Stimulated activated CD8-positive, alpha-beta memory T cell treated with anti-CD3 and anti-CD28 coated beads, Interleukin-7, amount 100 ng/mL, for 48 hours (primary cell): ENCODE data around the gene FBXW9.
"Not testable (repeated sequence)": the region's sequence is repeated elsewhere in the genome, so short reads cannot be mapped to it uniquely, and the experiment has no call there.

Experiments used
- DNase-seq, 2 donors: peaks; one replicate each; pipeline ENCODE4 v3.0.0-alpha.2; 2020; ENCODE audit warnings: low read depth in 1 of 2; ENCODE audit errors: extremely low read depth in 1 of 2

Gene FBXW9

DNA sequence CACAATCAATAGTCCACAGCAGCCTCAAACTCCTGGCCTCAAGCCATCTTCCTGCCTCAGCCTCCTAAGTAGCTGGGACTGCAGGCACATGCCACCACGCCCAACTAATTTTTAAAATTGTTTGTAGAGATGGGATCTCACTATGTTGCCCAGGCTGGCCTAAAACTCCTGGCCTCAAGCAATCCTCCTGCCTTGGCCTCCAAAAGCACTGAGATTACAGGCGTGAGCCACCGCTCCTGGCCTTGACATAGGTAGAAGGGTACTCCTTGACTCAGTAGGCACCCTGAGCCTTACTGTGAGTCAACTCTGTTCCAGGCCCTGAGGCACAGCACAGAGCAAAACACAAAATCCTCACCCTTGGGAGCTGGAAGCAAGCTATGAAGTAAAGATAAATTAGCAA, 19.5 kb upstream of the FBXW9 start:
- no peak for DNase-seq

DNA sequence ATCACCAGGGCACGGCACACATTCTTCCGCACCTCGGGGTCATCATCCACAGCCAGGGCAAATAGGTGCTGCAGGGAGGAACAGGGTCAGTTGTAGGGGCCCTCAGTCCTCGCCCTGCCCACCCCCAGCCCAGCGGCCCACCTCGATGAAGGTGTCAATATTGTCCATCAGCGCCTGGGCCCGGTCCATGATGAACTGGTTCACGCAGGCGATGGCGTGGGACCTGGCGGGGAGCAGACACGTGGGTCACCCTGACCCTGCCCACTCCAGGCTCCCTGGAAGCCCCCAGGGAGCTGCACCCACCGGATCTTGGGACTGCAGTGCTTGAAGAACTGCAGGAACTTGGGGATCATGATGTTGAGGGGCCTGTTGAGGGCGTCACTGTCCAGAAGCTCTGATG, 18.7 kb upstream of the FBXW9 start:
- no peak for DNase-seq

DNA sequence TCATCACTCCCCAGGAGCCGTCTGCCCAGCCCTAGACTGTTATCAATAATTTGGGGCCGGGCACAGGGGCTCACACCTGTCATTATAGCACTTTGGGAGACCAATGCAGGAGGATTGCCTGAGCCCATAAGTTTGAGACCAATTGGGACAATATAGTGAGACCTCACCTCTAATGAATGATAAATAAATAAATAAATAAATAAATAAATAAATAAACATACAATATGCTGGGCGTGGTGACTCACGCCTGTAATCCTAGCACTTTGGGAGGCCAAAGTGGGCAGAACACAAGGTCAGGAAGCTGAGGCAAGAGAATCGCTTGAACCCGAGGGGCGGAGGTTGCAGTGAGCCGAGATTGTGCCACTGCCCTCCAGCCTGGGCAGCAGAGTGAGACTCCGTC, 16.9 kb upstream of the FBXW9 start:
- DNase-seq = not testable (repeated sequence)

DNA sequence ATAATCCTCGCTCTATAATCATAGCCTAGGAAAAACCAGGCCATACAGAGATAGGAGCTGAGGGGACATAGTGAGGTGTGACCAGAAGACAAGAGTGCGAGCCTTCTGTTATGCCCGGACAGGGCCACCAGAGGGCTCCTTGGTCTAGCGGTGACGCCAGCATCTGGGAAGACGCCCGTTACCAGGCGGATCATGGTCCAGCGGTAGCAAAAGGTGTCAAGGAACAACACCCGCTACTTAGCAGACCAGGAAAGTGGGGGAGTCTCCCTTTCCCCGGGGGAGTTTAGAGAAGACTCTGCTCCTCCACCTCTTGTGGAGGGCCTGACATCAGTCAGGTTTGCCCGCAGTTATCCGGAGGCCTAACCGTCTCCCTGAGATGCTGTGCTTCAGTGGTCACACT, 15.6 kb upstream of the FBXW9 start:
- not testable (repeated sequence) for DNase-seq

DNA sequence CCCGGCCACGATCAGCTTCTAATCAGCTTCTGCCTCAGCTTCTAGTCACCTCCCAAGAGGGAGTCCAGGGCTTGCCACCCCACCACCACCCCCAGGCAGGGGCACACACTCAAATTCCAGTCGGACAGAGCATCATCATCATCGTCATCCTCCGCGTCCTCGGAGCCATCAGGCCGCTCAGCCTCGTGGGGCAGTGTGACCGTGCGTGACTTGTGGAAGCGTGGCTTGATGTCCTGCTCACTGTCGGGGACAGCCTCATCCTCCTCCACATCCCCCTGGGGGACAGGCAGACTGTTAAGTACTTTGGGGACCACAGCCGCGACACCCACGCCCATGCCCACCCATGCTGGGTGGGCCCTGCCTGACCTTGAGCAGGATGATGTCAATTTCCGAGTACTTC, 14.8 kb upstream of the FBXW9 start:
- no peak for DNase-seq

DNA sequence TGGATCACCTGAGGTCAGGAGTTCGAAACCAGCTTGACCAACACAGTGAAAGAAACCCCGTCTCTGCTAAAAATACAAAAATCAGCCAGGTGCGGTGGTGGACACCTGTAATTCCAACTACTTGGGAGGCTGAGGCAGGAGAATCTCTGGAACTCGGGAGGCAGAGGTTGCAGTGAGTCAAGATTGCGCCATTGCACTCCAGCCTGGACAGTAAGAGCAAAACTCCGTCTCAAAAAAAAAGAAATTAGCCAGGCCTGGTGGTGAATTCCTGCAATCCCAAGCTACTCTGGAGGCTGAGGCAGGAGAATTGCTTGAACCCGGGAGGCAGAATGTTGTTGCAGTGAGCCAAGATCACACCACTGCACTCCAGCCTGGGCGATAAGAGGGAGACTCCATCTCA, 12.2 kb upstream of the FBXW9 start:
- no peak for DNase-seq

DNA sequence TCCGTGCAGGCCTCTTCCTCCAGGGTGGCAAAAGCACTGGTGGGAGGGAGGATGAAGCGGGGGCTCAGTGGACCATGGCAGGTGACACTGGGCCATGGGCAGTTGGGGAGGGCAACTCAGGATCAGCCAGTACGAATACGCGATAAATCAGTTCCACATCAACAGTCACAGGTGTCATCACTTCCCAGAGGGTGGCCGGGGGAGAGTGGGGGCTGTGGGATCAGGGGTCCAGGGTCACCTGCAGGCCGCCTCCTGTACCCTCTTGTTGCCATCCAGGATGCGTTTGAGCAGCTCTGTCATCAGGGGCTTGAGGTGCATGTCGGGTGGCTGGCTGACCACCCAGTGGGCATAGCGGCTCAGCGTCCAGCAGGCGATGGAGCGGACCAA, 9.9 kb upstream of the FBXW9 start:
- no peak for DNase-seq

DNA sequence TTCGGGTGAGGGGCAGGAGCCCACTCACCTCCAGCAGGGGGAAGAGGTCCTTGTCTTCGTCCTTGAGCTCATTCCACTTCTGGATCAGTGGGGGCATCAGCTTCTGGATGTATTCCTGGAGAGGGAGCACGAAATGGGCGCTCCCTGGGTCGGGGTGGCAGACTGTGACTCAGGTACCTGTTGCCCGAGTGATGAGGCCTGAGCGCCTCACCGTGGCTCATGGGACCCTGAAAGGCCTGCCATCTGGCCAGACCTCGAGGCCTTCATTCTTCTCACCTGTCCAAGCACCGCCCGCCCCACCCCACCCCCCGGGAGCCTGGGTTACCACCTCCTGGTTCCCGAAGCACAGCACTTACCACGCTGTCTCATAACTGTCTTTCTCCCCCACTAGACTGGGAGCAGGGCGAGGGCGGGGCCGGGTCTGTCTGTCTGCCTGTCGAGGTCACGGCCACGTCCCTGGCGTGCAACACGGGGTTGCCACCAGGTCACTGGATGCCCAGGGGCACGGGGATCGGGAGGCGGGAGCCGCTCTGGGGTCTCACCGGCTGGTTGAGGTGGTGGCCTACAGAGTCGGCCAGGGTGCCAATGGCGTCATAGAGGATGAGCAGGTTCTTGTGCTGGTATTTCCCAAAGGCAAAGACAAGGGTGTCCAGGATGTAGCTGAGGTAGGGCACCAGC, 9.4 kb upstream of the FBXW9 start:
- no peak for DNase-seq

DNA sequence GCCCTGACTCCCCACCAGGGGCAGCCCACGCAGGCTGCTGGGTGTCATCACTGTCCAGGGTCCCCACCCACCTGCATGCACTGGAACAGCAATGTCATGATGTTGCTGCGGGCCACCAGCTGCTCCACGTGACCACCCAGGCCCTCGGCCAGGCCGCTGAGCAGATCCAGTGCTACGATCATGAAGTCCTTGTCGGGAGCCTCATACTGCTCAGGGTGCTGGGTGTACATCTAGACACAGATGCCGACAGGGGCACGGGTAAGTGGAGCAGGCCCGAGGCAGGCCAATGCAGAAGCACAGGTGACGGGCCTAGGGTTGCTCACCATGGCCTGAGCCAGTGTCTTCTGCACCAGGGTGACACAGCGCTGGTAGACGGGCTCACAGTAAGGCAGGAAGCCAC, 8.7 kb upstream of the FBXW9 start:
- no peak for DNase-seq

DNA sequence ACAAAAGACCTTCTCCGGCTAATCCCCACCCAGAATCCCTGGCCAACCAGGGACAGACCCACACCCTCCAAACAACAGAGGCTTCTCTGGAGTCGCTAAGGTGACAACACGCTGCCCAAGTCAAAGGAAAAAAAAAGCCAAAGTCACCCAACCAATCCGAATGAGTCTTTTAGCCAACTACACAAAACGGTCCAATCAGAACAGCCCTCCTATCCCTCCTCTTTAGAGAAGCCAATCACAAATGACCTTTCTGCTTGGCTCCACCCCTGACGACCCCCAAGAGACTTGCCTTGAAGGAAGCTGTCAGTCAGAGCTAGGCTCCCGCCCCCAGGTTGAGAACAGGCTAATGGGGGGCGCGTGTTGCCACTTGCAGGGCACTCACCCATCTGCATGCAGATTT, 6.6 kb upstream of the FBXW9 start:
- DNase-seq = peak in 1 of 2 donors; percentile 52

DNA sequence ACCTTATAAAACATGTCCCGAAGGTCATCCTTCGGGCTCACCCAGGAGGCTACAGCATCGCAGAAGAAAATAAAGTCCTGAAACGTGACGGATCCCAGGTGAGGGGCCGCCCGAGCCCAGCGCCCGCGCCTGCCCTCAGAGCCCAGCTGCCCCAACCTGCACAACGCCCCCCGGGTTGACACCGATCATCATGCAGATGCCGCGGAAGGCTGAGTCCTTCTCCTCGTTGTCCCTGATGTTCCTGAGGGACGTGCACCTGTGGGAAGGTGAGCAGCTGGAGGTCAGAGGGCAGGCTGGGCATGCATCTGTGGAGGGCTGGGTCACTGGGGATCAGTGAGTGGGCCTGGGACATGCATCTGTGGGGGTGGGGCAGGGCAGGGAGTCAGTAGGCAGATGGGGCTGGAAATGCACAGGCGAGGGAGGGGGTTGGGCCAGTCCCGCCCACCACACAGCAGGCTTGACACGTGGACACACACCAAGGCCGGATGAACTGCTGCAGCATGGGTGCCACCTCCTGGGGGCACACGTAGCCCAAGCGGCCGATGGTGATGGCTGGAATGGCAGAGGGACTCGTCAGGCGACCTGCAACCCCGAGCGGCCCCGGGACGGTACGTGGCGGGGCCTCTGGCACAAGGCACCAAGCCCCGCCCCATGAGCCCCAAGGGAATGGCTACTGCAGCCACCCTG, 5.3 kb upstream of the FBXW9 start:
- no peak for DNase-seq

DNA sequence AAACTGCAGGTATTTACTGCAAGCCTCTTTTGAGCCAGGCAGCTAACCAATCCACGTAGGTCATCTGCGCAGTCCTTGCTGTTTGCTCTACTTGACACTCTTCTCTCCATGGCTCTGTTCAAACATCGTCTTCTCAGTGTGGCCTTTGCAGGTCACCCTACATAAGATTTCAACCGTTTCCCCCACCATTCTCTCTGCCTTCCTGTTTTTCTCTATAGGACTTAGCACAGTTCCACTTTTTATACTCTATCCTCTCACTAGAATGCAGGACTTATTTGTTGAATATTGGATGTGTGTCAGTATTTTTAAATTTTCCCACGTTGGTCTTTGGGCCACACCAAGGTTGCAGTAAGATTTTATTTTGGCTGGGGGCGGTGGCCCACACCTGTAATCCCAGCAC, 1.7 kb upstream of the FBXW9 start:
- DNase-seq = no peak

DNA sequence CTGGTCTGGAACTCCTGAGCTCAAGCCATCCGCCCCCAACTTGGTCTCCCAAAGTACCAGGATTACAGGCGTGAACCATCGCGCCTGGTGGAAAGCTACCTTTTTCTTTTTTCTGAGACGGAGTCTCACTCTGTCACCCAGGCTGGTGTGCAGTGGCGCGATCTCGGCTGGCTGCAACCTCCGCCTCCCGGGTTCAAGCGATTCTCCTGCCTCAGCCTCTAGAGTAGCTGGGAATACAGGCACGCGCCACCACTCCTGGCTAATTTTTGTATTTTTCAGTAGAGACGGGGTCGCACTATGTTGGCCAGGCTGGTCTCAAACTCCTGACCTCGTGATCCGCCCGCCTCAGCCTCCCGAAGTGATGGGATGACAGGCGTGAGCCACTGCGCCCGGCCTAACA, 994 bp upstream of the FBXW9 start:
- not testable (repeated sequence) for DNase-seq

DNA sequence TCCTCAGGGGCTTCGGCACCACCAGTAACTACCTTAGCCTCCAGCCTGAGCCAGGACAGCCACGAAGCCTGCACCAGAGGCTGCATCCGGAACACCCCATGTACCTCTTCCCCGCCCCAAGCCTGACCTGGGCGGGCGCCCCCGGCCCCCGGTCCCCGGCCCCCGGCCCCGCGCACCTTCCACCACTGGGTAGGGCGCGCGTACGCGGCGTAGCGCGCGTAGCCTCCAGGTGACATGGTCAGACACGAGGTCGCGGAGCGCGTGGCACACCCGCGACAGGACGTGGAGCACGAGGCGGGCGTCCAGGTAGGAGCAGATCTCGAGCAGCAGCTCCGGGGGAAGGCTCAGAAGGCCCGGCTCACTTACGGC, 450 bp downstream of the FBXW9 start:
- no peak for DNase-seq

DNA sequence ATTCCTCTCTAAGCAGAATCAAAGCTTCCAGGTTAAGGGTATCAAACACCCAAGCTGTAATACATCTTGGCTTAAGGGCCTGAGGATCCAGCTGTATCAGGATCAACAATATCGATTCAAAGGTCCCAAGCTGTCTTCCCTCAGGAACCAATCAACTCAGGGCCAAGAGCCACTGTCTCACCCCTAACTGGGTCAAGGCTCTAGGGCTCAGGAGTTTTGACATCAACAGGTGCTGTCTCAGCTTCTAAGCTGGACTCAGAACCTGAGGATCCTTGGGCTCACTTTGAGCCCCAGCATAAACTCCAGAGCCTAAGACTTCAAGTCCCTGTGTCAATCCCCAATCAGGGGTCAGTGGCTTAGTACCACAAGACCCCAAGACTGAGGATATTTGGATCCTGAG, 917 bp downstream of the FBXW9 start:
- no peak for DNase-seq

DNA sequence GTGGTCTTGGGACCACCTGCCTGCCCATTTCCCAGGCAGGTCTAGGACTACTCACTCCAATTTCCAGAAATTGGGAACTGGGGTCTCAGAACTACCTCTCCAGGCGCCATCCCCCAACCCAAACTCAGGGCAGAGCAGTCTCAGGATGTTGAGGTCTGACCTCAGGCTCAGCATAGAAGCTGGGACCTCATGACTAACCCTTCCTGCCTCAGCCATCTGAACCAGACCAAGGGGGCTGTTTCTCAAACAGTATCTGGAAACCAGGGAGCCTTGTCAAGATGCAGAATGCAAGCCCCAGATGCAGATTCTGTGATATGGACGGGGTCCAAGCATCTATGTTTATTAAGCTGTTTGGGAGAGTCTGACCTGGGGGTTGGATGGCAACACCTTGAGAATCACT, 1.3 kb downstream of the FBXW9 start:
- no peak for DNase-seq

DNA sequence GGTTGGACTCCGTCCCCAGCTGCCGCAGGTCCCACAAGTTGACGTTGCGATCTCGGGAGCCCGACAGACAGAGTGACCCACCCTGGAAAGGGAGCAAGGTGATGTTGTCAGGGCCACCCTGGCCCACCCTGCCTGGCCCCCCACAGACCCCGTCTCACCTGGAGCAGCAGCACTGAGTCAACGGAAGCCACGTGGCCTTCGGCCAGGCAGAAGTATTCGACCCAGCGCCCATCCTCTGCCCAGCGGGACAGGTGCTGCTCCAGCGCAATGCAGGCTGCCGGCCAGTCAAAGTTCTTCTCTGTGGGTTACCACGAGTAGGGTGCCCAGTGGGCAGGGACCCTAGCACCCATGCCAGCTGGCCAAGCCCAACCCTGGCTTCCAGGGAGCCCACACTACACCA, 1.8 kb downstream of the FBXW9 start:
- DNase-seq = no peak

DNA sequence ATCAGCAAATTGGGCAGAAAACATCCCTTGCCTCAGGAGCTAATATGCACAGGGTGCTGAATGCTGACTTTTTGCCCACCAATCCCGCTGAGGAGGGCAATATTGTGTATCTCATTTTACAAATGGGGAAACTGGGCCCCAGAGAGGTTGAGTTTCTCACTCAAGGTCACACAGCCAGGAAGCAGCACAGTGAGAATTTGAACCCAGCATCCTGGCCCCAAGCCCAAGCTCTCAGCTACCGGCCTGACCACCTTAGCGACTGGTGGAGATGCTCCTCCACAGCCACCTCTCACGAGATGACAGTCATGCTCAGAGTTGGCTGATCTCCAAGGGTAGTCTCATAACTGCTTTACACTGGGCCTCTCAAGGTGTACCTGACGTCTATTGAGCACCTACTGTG, 3.5 kb downstream of the FBXW9 start:
- no peak for DNase-seq

DNA sequence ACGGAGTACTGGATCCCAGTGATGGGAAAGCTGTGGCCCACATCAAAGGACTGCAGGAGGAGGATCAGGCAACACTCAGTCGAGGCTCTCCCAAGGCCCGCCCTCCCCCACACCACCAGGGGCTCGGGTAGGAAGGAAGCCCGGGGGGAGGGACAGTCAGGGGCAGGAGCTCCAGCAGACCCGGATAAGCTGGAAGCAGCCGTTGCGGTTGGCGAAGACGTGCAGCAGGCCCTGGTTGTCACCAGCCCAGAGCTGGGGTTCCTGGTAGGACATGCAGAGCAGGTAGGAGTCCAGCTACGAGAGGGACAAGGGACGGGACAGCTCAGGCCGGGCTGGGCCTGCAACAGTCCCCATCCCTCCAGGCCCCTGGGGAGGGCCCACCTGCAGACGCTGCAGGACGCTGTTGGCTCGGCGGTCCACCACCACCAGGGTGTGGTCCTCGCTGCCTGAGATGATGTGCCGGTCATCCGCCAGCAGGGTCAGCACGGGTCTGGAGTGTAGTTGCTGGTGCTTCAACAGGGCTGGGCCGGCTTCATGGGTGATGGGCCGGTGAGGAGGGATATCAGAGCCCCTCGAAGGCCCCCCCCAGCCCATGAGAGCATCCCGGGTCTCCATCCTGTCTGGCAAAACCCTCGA, 6.7 kb downstream of the FBXW9 start:
- DNase-seq = no peak

DNA sequence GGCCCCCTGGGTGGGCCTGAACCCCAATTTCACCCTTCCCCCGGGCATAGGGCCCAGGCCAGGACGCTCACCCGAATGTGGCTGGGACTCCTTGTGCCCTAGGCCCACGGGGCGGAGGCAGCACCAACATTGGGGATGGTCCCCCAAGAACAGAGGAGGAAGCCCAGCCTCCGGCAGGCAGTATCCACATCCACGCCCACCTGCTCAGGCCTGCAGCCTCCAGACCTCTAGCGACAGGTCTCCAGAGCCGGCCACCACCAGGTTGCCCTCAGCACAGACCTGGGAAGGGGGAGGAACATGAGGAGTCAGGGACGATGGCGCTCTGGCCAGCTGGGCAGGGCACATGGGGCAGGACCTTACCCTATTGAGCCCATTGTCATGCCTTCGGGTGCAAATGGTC, 7.4 kb downstream of the FBXW9 start:
- no peak for DNase-seq

DNA sequence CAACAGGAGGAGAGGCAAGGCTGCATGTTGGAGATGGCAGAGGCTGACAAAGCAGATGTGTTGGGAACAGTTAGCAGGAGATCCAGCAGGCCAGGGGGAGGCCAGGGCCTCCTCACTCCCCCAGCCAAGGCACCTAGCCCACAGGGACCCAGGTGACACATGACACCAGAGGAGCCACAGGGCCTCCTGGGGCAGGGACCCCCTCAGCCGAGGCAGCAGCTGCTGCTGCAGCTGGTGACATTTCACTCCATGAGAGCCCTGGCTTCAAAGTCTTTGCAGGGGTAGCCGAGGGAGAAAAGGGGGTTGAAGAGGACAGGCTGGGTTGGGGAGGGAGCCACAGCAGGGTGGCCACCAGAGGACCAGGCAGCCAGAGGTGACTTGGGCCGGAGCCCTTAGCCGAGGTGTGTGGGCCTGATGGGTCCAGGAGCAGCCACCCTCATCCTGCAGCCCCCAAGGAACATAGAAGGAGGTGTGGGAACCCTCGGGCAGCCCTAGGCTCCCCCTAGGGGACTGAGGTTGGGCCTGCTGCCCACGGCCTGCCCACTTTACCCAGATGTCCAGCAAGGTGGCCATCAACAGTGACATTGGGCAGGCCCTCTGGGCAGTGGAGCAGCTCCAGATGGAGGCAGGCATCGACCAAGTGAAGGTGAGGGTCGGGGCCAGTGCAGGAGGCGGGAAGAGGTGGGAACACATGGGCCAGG, 8.8 kb downstream of the FBXW9 start, which contains the start of gene GNG14:
TSS of gene GNG14 (plus strand) at position 503 of the 701 bp plus-strand sequence. CDS start at position 554, 51 bp downstream.
- DNase-seq = no peak

DNA sequence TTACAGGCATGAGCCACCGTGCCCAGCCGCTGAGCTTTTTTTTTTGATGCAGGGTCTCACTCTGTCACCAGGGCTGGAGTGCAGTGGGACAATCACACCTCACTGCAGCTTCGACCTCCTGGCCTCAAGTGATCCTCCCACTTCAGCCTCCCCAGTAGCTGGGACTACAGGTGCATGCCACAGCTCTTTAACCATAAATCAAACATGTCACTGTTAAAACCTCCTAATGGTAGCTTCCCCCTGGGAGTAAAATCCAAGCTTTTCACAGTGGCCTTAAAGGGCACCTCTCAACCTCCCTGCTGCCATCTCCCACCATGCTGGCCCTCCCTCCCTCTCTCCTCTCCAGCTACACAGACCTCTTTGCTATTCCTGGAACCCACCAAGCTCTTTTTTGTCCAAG, 10.6 kb downstream of the FBXW9 start:
- DNase-seq = no peak
